NCI-H345 treated with DMSO at 0.1 percent for 48 hours (cell line): Measurements from ENCODE around the gene CNTNAP2.

Source experiments
- DNase-seq: peaks from one replicate; lab custom pipeline; 2025; ENCODE audit not compliant: unreplicated experiment; lab: John Stamatoyannopoulos, UW

Gene CNTNAP2

GRCh38 chr7:146554556-146554955 lies 438.0 kb downstream of the CNTNAP2 start:
- DNase-seq: no peak

- no peak for DNase-seq
These were observed 441.4 kb downstream of the CNTNAP2 start for GRCh38 chr7:146557971-146558469.

- DNase-seq: no peak
These were observed 449.3 kb downstream of the CNTNAP2 start for GRCh38 chr7:146565872-146566271.

GRCh38 chr7:146575903-146576302 lies 459.3 kb downstream of the CNTNAP2 start:
- DNase-seq: no peak

DNA sequence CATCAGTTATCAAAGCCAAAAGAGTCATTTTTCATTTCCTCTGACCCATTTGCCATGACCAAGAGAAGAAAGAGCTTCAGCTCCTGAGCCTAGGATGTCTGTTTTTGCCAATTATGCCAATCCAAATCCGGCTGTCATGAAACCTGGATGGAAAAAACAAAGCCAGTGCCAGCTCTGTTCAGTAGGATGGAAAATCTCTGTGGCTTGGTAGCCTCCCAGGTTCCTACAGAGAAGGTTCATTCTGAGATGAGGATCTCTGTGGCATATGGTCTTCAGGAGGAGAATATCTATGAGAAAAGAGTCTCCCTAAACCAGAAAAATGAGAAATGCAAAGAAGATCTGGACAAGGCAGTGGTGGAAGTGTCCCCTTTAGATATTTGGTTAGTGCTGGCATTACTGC lies 475.4 kb downstream of the CNTNAP2 start:
- no peak for DNase-seq

- DNase-seq: no peak
These were observed 490.0 kb downstream of the CNTNAP2 start for GRCh38 chr7:146606628-146607027.

DNA sequence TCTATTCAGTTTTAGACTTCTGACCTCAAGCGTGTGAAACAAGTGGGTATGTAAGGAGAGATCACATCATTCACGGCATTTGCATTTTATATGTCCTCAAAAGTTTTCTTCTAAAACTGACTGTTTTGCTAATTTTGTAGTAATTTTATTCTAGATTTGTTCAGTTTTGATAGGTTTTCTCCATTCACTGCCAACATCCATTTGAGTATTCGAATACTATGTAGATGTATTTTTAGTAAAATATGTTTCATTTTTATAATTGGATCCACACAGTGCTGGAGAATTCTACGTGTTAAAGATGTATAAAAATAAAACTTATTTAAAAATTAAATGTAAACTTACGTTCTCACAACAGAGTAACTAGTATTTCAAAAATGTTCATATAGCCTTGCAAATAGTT lies 503.0 kb downstream of the CNTNAP2 start:
- DNase-seq: no peak

GRCh38 chr7:146626912-146627311 lies 510.3 kb downstream of the CNTNAP2 start:
- no peak for DNase-seq

DNA sequence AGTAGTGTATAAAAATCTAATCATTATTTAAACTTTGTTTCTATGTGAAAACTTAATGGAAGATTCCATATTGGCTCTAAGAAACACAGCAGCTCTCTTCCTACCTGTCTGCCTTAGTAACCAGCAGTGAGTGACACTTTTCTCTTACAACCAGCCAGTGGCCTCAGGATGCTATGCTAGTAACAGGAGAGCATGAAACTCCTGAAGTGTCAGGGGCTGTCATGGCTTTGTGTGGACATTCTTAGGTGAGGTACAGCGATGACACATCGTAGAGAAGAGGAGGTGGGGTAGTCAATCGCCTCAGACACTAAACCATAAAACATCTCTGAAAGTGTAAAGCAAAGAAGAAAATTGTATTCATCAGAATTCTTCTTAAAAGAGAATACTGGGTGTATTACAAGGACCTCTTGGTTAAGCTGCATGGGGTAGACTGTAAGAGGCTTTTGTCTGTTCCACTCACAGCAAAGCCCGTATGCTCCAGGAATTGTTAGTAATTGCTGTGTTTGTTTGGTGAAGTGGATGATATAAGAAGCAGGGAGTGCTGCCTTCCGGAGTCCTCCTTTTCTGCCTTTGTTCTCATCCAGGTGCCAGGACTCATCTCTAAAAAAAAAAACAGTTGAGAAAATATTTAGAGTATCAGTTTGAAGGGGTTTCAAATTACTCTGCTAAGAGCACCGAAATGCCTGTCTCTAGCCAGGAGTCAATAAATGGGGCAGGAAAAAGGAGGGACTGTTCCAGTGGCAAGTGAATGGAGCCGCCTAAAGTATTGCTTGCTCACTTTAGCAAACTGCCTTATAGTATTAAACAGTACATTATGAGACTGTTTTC lies 518.8 kb downstream of the CNTNAP2 start:
- DNase-seq: peak; percentile 98

- no peak for DNase-seq
These were observed 519.4 kb downstream of the CNTNAP2 start for GRCh38 chr7:146636033-146636356.

GRCh38 chr7:146636581-146636980 lies 520.0 kb downstream of the CNTNAP2 start:
- DNase-seq: no peak

- no peak for DNase-seq
These were observed 522.7 kb downstream of the CNTNAP2 start for GRCh38 chr7:146639291-146639690.

DNA sequence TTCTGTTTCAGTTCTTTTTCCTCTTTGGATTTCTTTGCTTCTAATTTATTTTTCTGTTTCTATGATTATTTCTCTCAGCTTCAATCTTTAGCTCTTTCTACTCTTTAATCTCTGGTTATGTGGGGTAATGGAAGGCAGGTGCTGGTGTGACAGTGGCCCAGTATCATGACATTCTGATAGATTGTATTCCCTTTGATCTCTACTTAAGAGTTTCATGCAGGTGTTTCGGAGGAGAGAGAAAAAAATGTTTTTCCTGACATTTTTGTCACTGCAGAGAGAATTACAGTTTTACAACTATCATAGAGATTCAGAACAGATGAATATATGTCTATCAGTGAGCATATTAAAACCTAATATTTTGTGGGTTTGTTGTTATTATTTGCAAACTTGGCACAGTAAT lies 524.9 kb downstream of the CNTNAP2 start:
- no peak for DNase-seq

GRCh38 chr7:146645383-146645976 lies 528.9 kb downstream of the CNTNAP2 start:
- no peak for DNase-seq

DNA sequence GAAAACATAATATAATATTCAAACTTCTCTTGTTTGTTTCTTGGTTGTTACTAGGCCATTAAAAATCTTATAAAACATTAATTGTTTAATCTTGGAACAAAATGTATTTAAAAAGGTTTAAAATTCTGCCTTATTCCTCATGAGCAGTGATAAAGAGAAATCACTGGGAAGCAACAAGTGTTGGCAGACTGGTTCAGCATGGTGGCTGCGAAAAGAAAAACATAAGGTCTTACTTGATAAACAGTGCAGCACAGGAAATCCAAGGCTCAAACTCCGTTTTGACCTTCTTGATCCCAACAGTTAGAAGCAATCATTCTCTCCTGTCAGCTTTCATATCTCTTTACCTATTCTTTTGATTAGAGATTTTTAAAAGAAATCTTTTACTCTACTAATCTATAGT lies 530.8 kb downstream of the CNTNAP2 start:
- no peak for DNase-seq

DNA sequence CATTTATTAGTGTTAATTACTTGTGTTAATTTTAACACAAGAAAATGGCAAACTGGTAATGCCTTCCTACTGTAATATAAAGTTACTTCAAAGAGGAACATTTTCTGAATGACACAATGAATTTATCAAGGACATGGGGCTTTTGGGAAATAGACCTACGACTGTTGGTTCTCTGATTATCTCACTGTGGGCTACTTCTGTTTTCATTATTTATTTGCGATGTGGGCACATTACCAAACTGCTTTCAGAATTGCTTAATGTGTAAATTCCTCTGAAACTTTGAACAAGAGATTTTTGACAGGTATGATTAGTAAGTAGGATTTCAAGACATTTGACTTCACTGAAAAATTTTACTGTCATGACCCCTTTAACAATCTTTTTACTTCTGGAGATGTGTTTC lies 535.6 kb downstream of the CNTNAP2 start:
- DNase-seq: no peak

- no peak for DNase-seq
These were observed 537.4 kb downstream of the CNTNAP2 start for GRCh38 chr7:146654048-146654447.

DNA sequence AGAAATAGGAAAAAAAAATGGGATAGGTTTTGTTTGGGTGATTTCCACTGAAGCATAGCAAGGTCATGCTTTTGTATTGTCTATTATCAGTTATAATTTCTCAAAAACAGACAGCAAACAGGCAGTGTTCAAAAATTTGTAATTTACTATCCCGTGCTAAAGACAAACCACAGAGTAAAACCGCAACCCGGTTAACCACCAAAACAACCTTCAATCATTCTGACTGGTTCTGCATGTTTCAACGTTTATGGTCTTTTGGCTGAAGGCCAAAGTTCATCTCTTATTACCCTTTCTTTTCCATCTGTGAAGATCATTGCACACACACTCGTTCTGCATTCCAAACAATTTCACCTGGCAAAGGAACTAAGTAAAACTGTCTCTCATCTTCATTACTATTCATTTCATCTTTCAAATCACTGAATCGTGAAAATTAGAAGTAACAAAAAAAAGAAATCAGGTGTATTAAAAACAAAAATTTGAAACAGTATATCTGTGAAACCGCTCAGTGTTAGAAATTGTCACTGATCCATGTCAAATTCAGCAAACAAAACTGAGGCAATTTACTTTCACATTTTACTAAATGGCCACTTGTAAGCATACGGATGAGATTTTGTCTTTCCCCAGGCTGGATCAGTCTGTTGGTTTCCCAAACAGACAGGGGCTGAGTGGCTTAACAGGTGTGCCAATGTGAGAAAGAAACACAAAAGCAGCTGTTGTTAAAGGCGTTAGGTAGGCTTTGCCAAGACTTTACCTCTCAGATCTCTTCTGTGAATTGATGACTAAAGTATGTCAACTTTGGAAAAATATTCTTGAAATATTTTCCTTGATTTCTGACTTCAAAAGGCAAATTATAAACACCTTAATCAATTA lies 539.6 kb downstream of the CNTNAP2 start:
- peak; percentile 98 for DNase-seq

- DNase-seq: peak; percentile 25
These were observed 540.4 kb downstream of the CNTNAP2 start for GRCh38 chr7:146656988-146657387.

GRCh38 chr7:146658604-146659003 lies 542.0 kb downstream of the CNTNAP2 start:
- no peak for DNase-seq

DNA sequence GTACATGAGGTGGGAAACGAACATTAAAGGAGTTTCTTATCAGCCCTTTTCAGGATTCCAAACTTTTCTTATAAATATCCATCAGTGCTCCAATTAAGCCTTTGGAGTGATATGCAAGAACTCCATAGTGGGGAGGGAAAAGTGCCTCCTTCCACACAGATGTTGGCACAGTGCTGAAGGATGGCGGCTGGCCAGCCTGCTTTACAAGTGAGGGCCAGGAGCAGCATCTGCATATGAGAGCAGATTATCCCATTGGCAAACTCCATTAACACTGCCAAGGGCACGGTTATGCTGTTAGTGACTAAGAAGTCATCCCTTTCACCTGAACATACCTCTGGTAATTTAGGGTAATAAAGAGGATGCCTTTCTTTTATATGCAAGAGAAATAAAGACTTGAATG lies 543.1 kb downstream of the CNTNAP2 start:
- DNase-seq: no peak

DNA sequence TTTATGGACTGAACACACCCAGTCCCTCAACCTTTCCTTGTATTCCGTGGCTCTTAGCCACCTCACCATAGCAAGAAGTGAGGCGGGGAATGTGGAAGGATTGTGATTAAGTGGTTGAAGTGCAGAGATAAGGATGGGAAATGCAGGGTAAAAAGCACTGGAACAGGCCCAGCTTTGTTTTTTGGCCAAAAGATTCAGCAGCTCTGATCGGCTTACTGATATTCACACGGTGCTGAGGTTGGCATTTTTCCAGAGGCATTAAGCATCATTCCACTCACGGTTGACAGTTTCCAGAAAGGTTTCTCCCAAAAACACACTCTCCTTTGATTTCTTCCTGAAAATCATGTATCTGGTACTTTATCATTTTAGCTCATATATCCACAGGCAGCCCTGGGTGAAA lies 544.2 kb downstream of the CNTNAP2 start:
- DNase-seq: peak; percentile 15
